ENCODE data around the gene R3HDM4. TPM values are rescaled to one million over a fixed set of nuclear protein-coding genes. Genes with fewer than 3 reads are reported as not detected.

Gene R3HDM4
- polyA plus RNA-seq, 2 of the 4 experiments (the other 2 are of a cell fraction), result 22.7 to 24.8 TPM

DNA sequence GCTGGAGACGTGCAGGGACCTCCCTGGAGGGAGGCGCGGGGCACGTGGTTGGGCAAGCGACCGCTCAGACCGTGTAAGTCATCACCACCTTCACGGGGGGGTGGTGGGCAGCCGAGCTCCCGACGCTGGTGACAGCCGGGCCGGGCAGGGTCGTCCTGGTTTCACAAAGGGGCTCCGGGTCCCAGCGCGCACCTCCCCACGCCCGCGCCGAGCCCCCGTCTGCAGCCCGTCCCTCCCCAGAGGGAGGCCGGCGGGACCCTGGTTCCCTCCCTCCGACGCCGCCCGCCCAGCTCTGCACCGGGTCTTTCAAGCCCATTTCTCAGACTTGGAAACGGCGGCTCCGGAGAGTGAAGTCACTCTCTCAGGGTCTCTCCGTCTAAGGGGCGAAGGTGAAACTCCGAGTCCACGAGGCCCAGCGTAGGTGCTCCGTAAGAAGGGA, 12.1 kb upstream of the R3HDM4 start:
- ChIA-PET POLR2A (no interaction called here), CTCF (interaction anchor here (5.5 kb wide), 1 partner anchor 59 kb away, joined by 93 read pairs; the partner anchor contains the start of gene WDR18)
- ATAC-seq (peak; percentile 69 to 76), DNase-seq (ENCODE audit: low read depth in 1 of 2, low spot score in 1 of 2) (peak; percentile 49 to 66), FAIRE-seq (no peak)
- Histone ChIP-seq H3K4me1 (peaks cover 21% of the 10 kb centered on the region; the same call in 2 of the 3 replicates), H3K4me3 (peak overlapping the region; percentile 91), H3K4me2 (peak overlapping the region; percentile 99), H3K9me3 (no peaks in the 10 kb centered on the region), H3K27ac (peak overlapping the region; percentile 99 to 100)
- WGBS (ENCODE audit: missing lambda C conversion rate), result 0% methylated on average over 2 of the region's 39 CpGs
- TF ChIP-seq RFX5 (IDR thresholded peaks at IDR 0.05), result no peak
- TF ChIP-seq, protein P1, sequence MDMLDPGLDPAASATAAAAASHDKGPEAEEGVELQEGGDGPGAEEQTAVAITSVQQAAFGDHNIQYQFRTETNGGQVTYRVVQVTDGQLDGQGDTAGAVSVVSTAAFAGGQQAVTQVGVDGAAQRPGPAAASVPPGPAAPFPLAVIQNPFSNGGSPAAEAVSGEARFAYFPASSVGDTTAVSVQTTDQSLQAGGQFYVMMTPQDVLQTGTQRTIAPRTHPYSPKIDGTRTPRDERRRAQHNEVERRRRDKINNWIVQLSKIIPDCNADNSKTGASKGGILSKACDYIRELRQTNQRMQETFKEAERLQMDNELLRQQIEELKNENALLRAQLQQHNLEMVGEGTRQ (IDR thresholded peaks at IDR 0.05), result peak; percentile 42; the same call in 1 of the 2 replicates
- peak; percentile 12; the same call in 1 of the 2 replicates for TF ChIP-seq GATA3 (IDR thresholded peaks at IDR 0.05; ENCODE audit: borderline replicate concordance)
- TF ChIP-seq, protein P2, sequence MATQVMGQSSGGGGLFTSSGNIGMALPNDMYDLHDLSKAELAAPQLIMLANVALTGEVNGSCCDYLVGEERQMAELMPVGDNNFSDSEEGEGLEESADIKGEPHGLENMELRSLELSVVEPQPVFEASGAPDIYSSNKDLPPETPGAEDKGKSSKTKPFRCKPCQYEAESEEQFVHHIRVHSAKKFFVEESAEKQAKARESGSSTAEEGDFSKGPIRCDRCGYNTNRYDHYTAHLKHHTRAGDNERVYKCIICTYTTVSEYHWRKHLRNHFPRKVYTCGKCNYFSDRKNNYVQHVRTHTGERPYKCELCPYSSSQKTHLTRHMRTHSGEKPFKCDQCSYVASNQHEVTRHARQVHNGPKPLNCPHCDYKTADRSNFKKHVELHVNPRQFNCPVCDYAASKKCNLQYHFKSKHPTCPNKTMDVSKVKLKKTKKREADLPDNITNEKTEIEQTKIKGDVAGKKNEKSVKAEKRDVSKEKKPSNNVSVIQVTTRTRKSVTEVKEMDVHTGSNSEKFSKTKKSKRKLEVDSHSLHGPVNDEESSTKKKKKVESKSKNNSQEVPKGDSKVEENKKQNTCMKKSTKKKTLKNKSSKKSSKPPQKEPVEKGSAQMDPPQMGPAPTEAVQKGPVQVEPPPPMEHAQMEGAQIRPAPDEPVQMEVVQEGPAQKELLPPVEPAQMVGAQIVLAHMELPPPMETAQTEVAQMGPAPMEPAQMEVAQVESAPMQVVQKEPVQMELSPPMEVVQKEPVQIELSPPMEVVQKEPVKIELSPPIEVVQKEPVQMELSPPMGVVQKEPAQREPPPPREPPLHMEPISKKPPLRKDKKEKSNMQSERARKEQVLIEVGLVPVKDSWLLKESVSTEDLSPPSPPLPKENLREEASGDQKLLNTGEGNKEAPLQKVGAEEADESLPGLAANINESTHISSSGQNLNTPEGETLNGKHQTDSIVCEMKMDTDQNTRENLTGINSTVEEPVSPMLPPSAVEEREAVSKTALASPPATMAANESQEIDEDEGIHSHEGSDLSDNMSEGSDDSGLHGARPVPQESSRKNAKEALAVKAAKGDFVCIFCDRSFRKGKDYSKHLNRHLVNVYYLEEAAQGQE (IDR thresholded peaks at IDR 0.05), result peak; percentile 39; the same call in 1 of the 2 replicates
- TF ChIP-seq, protein P3, sequence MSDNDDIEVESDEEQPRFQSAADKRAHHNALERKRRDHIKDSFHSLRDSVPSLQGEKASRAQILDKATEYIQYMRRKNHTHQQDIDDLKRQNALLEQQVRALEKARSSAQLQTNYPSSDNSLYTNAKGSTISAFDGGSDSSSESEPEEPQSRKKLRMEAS (IDR thresholded peaks at IDR 0.05), result peak; percentile 92
- TF ChIP-seq, protein P4, sequence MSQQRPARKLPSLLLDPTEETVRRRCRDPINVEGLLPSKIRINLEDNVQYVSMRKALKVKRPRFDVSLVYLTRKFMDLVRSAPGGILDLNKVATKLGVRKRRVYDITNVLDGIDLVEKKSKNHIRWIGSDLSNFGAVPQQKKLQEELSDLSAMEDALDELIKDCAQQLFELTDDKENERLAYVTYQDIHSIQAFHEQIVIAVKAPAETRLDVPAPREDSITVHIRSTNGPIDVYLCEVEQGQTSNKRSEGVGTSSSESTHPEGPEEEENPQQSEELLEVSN (IDR thresholded peaks at IDR 0.05; ENCODE audit: borderline replicate concordance, low read depth), result peak; percentile 45; the same call in 1 of the 2 replicates
- TF ChIP-seq NPAS2 (CRISPR knock-in tag; IDR thresholded peaks at IDR 0.05; ENCODE audit: borderline replicate concordance), result no peak
- TF ChIP-seq TFCP2L1 (CRISPR knock-in tag; IDR thresholded peaks at IDR 0.05), result no peak

GRCh38 chr19:924553-925086, 11.6 kb upstream of the R3HDM4 start:
- ChIA-PET CTCF (interaction anchor here (5.5 kb wide), 1 partner anchor 59 kb away, joined by 93 read pairs; the partner anchor contains the start of gene WDR18), POLR2A (no interaction called here)
- Histone ChIP-seq H3K9me3 (no peaks in the 10 kb centered on the region), H3K4me1 (peaks cover 21% of the 10 kb centered on the region; the same call in 2 of the 3 replicates), H3K4me2 (peak overlapping the region; percentile 99), H3K4me3 (peak overlapping the region; percentile 91), H3K27ac (peak overlapping the region; percentile 99 to 100)
- WGBS (ENCODE audit: missing lambda C conversion rate), result 9% methylated on average over 8 of the region's 31 CpGs
- FAIRE-seq (no peak), ATAC-seq (peak in 1 of 2 experiments; percentile 3; a peak in 3 of 6 replicates), DNase-seq (ENCODE audit: low read depth in 1 of 2, low spot score in 1 of 2) (peak in 1 of 2 experiments; percentile 56)
- TF ChIP-seq MYC (IDR thresholded peaks at IDR 0.05; ENCODE audit: borderline replicate concordance, low read length) (0 out of 2 replicates have a peak, but pooled peaks have one; percentile 12), ZSCAN20 (CRISPR knock-in tag; IDR thresholded peaks at IDR 0.05) (no peak), CBX8 (IDR thresholded peaks at IDR 0.05) (no peak), EHMT2 (IDR thresholded peaks at IDR 0.05; ENCODE audit: low read depth) (no peak), TFCP2L1 (CRISPR knock-in tag; IDR thresholded peaks at IDR 0.05) (no peak), RARB (CRISPR knock-in tag; IDR thresholded peaks at IDR 0.05) (no peak)
- TF ChIP-seq, protein P1 (IDR thresholded peaks at IDR 0.05), result no peak

Measured in A549 (cell line).